GM23338 (cell line): ENCODE measurements around the gene RPS6KC1. TPM values are rescaled to one million over a fixed set of nuclear protein-coding genes. Genes with fewer than 3 reads are reported as not detected.

Source experiments
- ATAC-seq: fragments of 200-7000 bp; cut with Tn5 transposase; 3 replicates; pipeline ENCODE4 v1.9.1; 2020
- DNase-seq: peaks from one replicate; pipeline ENCODE4 v3.0.0-alpha.2; 2015; ENCODE audit warnings: low spot score
- H2AFZ ChIP-seq: fragments of 200-600 bp; sonication (generic); 2 replicates; pipeline ENCODE4 v1.8.0; 2016; ENCODE audit warnings: antibody characterized with exemption, mild to moderate bottlenecking, moderate library complexity
- H3F3A ChIP-seq: fragments of 200-600 bp; sonication (generic); replicated peaks from 2 replicates; pipeline ENCODE4 v1.8.0; 2017; ENCODE audit warnings: antibody characterized with exemption, mixed run types, low read depth
- H3K27ac ChIP-seq: fragments of 200-600 bp; sonication (generic); 2 replicates; pipeline ENCODE4 v1.6.1; 2016; ENCODE audit warnings: low read depth
- H3K27me3 ChIP-seq: fragments of 200-600 bp; sonication (generic); 2 replicates; pipeline ENCODE4 v1.8.0; 2016; ENCODE audit warnings: mild to moderate bottlenecking, mixed run types, moderate library complexity; ENCODE audit not compliant: insufficient read depth
- H3K36me3 ChIP-seq: fragments of 200-600 bp; sonication (generic); 2 replicates; pipeline ENCODE4 v1.8.0; 2016; ENCODE audit warnings: mild to moderate bottlenecking; ENCODE audit not compliant: insufficient read depth
- H3K4me1 ChIP-seq: fragments of 200-600 bp; sonication (generic); 2 replicates; pipeline ENCODE4 v1.8.0; 2016; ENCODE audit warnings: mild to moderate bottlenecking, moderate library complexity; ENCODE audit not compliant: insufficient read depth
- H3K4me2 ChIP-seq: fragments of 200-600 bp; sonication (generic); 2 replicates; pipeline ENCODE4 v1.7.1; 2017; ENCODE audit warnings: mixed run types
- H3K4me3 ChIP-seq: fragments of 200-600 bp; sonication (generic); 2 replicates; pipeline ENCODE4 v1.6.1; 2016; ENCODE audit warnings: mixed run types
- H3K79me2 ChIP-seq: fragments of 200-600 bp; sonication (generic); replicated peaks from 2 replicates; pipeline ENCODE4 v1.8.0; 2017; ENCODE audit warnings: mild to moderate bottlenecking; ENCODE audit not compliant: insufficient read depth
- H3K9me2 ChIP-seq: fragments of 200-600 bp; sonication (generic); 2 replicates; pipeline ENCODE4 v1.8.0; 2017; ENCODE audit not compliant: insufficient read depth
- H4K20me1 ChIP-seq: fragments of 200-600 bp; sonication (generic); replicated peaks from 2 replicates; pipeline ENCODE4 v1.8.0; 2017; ENCODE audit warnings: mild to moderate bottlenecking; ENCODE audit not compliant: insufficient read depth
- H3K27ac Mint-ChIP-seq: 2 replicates; pipeline ENCODE4 v1.8.0; 2020; ENCODE audit warnings: inconsistent platforms, mild to moderate bottlenecking, moderate library complexity, mixed read lengths
- H3K27me3 Mint-ChIP-seq: 3 replicates; pipeline ENCODE4 v1.8.0; 2022; ENCODE audit warnings: low read depth, mild to moderate bottlenecking, moderate library complexity, mixed read lengths, inconsistent platforms; ENCODE audit not compliant: insufficient read depth, poor library complexity
- H3K36me3 Mint-ChIP-seq: 3 replicates; pipeline ENCODE4 v1.8.0; 2021; ENCODE audit warnings: low read depth, mild to moderate bottlenecking, inconsistent platforms, moderate library complexity, mixed read lengths
- H3K4me1 Mint-ChIP-seq: 3 replicates; pipeline ENCODE4 v1.8.0; 2020; ENCODE audit warnings: mild to moderate bottlenecking, inconsistent platforms, mixed read lengths
- H3K4me3 Mint-ChIP-seq: 3 replicates; pipeline ENCODE4 v1.8.0; 2021; ENCODE audit warnings: moderate library complexity, mild to moderate bottlenecking, inconsistent platforms, mixed read lengths
- H3K9me3 Mint-ChIP-seq: 3 replicates; pipeline ENCODE4 v1.8.0; 2020; ENCODE audit warnings: moderate library complexity, mild to moderate bottlenecking, inconsistent platforms, mixed read lengths
- CREB1 ChIP-seq: fragments of 250-450 bp; sonication (Bioruptor Pico); IDR thresholded peaks from 2 replicates; pipeline ENCODE4 v1.5.0; 2020; ENCODE audit warnings: low read depth, mild to moderate bottlenecking, moderate library complexity
- CTCF ChIP-seq, 2 experiments: fragments of 200-600 bp in 1 of 2; sonication (generic) in 1 of 2; conservative IDR thresholded peaks; 2 replicates each; pipeline versions ENCODE4 v1.5.1 to v1.6.1; 2016 to 2017; ENCODE audit warnings: antibody characterized with exemption in 2 of 2, low read depth in 2 of 2, mild to moderate bottlenecking in 2 of 2, moderate library complexity in 1 of 2
- ETS1 ChIP-seq: IDR thresholded peaks from 2 replicates; pipeline ENCODE4 v1.6.1; 2016; ENCODE audit warnings: antibody characterized with exemption
- EZH2 ChIP-seq: fragments of 200-600 bp; sonication (generic); IDR thresholded peaks from one replicate; pipeline ENCODE4 v1.8.0; 2017; ENCODE audit warnings: antibody characterized with exemption, mild to moderate bottlenecking, low read depth; ENCODE audit not compliant: unreplicated experiment
- EZH2phosphoT487 ChIP-seq: fragments of 200-600 bp; sonication (generic); IDR thresholded peaks from one replicate; pipeline ENCODE4 v1.8.1; 2018; ENCODE audit warnings: antibody characterized with exemption; ENCODE audit not compliant: unreplicated experiment
- JUNB ChIP-seq: IDR thresholded peaks from one replicate; pipeline ENCODE4 v1.6.1; 2016; ENCODE audit warnings: antibody characterized with exemption; ENCODE audit not compliant: unreplicated experiment
- NANOG ChIP-seq: IDR thresholded peaks from 2 replicates; pipeline ENCODE4 v1.6.1; 2016; ENCODE audit warnings: antibody characterized with exemption, borderline replicate concordance
- POLR2AphosphoS5 ChIP-seq: IDR thresholded peaks from 2 replicates; pipeline ENCODE4 v1.6.1; 2016; ENCODE audit warnings: antibody characterized with exemption, low read depth
- REST ChIP-seq: IDR thresholded peaks from one replicate; pipeline ENCODE4 v1.6.1; 2018; ENCODE audit warnings: antibody characterized with exemption; ENCODE audit not compliant: unreplicated experiment
- STAT1 ChIP-seq: IDR thresholded peaks from one replicate; pipeline ENCODE4 v1.6.1; 2016; ENCODE audit warnings: antibody characterized with exemption; ENCODE audit not compliant: unreplicated experiment
- ZNF114 ChIP-seq: fragments of 250-450 bp; sonication (Bioruptor Pico); IDR thresholded peaks from 2 replicates; pipeline ENCODE4 v1.5.0; 2020; ENCODE audit warnings: mild to moderate bottlenecking, moderate library complexity
- ZNF331 ChIP-seq: fragments of 250-450 bp; sonication (Bioruptor Pico); IDR thresholded peaks from 2 replicates; pipeline ENCODE4 v1.5.0; 2020; ENCODE audit warnings: low read depth, mild to moderate bottlenecking, moderate library complexity
- ZNF462 ChIP-seq: fragments of 250-450 bp; sonication (Bioruptor Pico); IDR thresholded peaks from 2 replicates; pipeline ENCODE4 v1.5.0; 2020; ENCODE audit warnings: mild to moderate bottlenecking, moderate library complexity
- polyA plus RNA-seq: library from polyadenylated mRNA; unstranded; fragments of >200 nt; fragmentation: Nextera tagmentation; extraction: Ambion mirVana; gene quantifications from 2 replicates; pipeline ENCODE4 v1.2.1, GENCODE V29; 2016
- total RNA-seq: library from RNA; depleted of rRNA; stranded (reverse); fragments of >200 nt; shearing (Covaris generic); gene quantifications from 2 replicates; pipeline ENCODE4 v1.2.3, GENCODE V29; 2014

The RPS6KC1 gene
- total and polyA plus RNA-seq, 2 experiments from 2014 or later: 7.9 to 24.9 TPM

GRCh38 chr1:213120386-213120785 lies 69.3 kb downstream of the RPS6KC1 start:
- Mint-ChIP-seq H3K4me3 (no peak overlapping the region), H3K27ac (no peak overlapping the region), H3K27me3 (no peaks in the 10 kb centered on the region), H3K4me1 (no peaks in the 10 kb centered on the region), H3K36me3 (no peaks in the 10 kb centered on the region), H3K9me3 (no peaks in the 10 kb centered on the region)
- Histone ChIP-seq H2AFZ (no peak overlapping the region), H3K4me2 (no peak overlapping the region), H3K36me3 (no peaks in the 10 kb centered on the region), H3F3A (no peaks in the 10 kb centered on the region), H3K79me2 (no peaks in the 10 kb centered on the region; the same call in 1 of the 2 replicates), H3K27ac (no peak overlapping the region; the same call in 1 of the 2 replicates), H3K9me2 (no peaks in the 10 kb centered on the region), H4K20me1 (no peaks in the 10 kb centered on the region), H3K4me3 (no peak overlapping the region), H3K4me1 (no peaks in the 10 kb centered on the region), H3K27me3 (no peaks in the 10 kb centered on the region)
- no peak for TF ChIP-seq ZNF331
- TF ChIP-seq ZNF114 (CRISPR knock-in tag): no peak
- no peak for TF ChIP-seq POLR2AphosphoS5
- no peak for TF ChIP-seq REST
- TF ChIP-seq EZH2: no peak
- no peak for TF ChIP-seq ETS1
- TF ChIP-seq NANOG: no peak
- no peak for TF ChIP-seq STAT1
- TF ChIP-seq CREB1 (CRISPR knock-in tag): no peak
- no peak for TF ChIP-seq JUNB
- no peak for TF ChIP-seq ZNF462 (CRISPR knock-in tag)
- no peak for TF ChIP-seq CTCF (conservative IDR thresholded peaks at IDR 0.05; ENCODE audit: low read depth in 2 of 2)
- no peak for TF ChIP-seq EZH2phosphoT487
- no peak for DNase-seq
- ATAC-seq: no peak
